CD4-positive, alpha-beta T cell treated with Interleukin-12 subunit alpha and Interleukin-12 subunit beta, for 1 hour (primary cell): ENCODE results near the gene PANK3.
"Not testable (repeated sequence)": the region's sequence is repeated elsewhere in the genome, so short reads cannot be mapped to it uniquely, and the experiment has no call there.

ENCODE experiments used
- DNase-seq: peaks from one replicate; pipeline ENCODE4 v3.0.0-alpha.2; 2020

Gene PANK3

DNA sequence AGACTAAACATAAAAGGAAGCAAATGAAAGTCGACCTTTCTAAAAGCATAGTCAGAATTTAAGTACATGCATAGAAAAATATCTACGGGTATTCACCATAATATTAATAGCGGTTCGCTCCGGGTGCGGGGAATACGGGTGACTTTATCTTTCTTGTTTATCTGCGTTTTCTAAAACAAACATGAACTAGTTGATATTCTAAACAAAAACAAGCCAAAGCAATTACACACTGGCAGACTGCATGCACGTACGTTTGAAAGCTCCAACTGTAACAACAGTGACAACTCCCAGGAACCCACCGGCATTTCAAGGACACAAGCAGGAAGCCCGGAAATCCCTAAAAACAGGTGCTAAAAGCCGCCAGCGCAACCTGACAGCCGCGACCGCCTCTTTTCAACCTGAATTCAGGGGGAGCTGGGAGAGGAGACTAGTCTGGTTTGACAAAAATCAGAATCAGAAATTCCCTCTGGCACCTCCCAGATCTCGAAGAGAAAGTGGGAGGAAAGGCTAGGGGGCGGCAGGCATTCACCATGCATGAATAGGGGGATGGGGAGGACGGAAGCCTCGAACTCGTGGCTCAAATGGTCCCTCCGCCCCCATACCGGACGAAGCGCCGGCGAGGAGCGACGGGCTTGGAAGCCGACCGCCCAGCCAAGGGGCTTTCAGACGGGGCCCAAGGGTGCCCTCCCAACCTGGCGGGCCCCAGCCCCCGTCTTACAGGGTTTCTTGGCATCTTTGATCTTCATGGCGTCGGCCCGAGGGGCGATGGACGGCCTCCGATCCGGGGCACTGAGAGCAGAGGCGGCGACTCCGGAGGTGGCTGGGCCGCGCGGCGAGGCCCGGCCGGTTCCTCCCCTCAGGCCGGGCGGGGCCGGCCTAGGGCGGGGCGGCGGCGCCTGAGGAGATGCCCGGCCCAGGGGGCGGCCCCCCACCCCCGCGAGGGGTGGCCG lies at the start of gene PANK3:
PANK3 (minus strand) TSS at position 831 of the 950 bp plus-strand sequence; CDS start at position 746, 85 bp downstream.
- DNase-seq, result no peak

DNA sequence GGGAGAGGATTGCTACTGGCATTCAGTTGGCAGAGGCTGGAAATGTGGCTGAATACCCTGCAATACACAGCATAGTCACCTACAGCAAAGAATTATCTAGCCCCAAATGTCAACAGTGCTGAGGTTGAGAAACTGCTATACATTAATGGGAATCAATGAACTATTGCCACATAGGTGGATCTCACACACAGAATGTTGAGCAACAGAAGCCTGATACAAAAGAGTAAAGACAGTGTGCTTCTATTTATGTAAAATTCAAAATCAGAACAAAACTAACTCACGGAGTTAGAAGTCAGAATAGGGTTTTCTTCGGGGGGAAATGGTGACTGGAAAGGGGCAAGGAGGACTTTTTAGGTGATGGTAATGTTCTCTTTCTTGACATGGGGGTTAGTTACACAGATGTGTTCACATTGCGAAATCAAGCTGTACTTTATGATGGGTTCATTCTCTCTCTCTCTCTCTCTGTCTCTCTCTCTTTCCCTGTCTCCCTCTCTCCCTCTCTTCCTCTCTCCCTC lies 45.7 kb upstream of the PANK3 start:
- no peak for DNase-seq

DNA sequence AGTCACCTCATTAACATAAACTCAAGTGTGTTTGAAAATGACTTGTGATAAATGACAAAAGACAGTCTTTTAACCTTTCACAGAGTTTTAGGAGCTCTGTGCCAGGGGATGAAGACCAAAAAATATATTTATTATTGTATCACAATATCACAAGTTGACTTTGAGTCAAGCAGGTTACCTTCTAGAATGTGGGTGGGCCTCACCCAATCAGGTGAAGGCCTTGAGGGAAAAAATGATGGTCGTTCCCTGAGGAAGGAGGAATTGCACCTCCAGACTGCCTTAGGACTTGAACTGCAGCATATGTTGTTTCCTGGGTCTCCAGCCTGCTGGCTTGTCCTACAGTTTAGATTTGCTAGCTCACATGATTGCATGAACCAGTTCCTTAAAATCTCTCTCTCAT lies 41.6 kb upstream of the PANK3 start:
- DNase-seq, result no peak

DNA sequence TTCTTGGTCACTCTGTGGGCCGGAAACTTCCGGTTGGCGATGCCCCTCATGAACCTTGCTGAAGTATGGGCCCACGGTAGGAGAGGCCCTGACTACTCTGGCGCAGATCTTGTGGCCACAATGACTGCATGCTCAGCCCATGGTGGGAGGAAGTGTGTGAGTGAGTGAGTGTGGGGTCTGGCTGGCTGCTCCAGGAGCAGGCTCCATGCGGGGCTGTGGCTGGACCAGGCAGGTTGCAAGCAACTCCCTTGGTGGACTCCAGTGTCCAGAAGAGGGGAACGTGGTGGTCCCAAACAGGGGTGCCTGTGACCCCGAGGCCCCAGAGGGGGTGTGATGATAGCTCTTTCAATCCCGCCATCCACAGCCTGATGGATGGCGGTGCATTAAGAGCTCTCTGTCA lies 35.5 kb upstream of the PANK3 start:
- DNase-seq, result no peak

DNA sequence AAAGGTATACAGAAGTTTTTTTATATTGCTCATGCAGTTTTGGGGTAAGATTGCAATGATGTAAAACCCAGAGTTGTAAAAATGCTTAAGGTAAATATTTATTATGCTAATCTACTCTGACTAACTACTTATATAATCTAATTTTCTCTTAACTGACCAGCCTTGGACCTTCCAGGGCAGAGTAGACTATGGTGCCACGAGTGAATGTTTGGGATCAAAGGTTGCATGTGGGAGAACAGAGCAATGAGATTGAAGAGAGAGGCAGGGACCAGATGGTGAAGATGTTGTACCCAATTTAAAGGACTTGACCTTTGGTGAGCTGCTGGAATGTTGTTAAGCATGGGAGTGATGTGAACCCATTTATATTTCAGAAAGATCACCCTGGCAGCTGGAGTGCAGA lies 34.8 kb upstream of the PANK3 start:
- no peak for DNase-seq

DNA sequence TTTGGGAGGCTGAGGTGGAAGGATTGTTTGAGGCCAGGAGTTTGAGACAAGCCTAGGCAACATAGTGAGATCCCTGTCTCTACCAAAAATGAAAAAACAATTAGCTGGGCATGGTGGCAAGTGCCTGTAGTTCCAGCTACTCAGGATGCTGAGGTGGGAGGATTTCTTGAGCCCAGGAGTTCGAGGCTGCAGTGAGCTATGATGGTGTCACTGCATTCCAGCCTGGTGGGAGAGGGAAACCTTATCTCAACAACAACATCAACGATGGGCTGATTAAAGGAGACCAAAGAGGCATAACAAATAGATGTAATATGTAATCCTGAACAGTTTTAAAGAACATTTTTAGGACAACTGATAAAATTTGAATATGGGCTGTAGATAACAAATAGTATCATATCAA lies 34.2 kb upstream of the PANK3 start:
- DNase-seq, result no peak

DNA sequence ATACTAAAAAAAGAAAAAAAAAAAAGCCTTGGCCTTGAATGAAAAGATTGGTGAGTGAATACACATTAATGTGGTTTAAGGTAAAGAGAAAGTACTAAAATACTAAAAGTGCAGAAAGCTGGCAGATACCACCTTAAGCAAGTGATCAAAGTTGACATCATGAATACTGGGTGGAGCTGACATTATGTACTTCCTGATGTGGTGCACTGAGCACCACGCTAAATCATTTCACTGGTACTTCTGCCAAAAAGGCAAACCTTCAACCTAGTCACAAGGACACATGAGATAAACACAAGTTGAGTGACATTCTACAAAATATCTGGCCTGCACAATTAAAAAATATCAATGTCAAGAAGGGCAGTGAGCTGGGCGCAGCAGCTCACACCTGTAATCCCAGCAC lies 33.8 kb upstream of the PANK3 start:
- peak; percentile 60 for DNase-seq

DNA sequence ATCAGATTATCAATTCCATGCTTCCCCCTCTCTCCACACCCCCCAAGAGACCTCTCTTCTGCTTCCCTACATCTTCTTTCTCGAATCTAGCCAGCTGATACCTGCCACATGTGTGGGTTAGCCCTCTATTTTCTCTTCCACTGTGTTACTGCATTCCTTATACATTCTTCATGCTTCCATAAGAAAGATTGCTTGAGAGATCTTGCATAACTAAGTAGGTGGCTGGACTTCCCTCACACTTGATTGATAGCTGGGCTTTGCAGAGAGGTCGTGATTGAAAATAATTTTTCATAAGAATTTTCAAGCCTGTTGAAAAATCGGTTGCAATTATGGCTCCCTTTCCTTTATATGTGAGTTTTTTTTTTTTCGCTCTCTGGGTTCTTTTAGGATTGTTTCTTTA lies 33.0 kb upstream of the PANK3 start:
- DNase-seq, result no peak

DNA sequence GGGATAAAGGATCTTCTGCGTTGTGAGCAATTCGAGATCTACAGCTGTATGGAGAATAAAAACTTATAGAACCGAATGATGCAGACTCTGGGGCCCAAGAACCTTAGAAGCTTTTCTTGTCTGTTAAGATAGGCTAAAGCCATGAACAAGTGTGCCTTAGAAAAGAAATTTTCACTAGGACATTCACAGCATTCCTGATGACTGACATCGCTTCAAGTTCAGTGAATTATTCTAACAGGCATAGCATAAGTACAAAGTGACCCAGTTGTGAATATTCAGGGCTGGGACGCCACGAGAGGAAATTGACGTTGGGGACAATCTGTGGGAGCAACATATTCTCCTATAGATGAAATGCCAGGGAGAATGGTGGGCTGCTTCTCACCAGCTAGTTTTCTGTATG lies 32.0 kb upstream of the PANK3 start:
- no peak for DNase-seq

DNA sequence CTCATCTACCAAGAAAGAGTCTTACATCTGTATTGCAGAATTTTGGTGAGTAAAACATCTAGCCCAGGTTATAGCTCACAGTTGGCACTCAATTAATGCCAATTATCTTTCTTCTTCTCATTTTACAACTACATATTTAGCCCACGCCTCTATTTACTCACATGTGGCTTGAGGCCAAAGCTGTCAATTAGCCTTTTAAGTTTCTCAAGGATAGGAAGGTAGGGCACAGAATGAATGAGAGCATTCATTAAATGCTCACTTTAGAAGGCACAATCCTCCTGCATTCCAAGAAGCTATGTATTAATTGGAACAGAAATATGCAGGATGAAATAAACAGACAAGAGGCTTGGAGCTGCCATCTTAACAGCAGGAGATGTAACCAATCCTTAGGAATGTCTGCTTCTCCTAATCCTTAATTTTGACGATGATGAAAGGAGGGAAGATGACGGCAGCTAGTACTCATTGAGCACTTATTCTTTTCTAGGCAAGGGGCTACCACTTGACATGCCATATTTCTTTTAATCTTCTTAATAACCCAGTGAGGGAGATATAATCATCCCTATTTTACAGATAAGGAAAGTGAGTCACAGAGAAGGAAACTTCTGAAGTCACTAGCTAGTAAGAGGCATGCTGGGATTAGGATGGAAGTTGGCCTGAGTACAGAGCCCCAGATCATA lies 30.8 kb upstream of the PANK3 start:
- DNase-seq, result no peak

DNA sequence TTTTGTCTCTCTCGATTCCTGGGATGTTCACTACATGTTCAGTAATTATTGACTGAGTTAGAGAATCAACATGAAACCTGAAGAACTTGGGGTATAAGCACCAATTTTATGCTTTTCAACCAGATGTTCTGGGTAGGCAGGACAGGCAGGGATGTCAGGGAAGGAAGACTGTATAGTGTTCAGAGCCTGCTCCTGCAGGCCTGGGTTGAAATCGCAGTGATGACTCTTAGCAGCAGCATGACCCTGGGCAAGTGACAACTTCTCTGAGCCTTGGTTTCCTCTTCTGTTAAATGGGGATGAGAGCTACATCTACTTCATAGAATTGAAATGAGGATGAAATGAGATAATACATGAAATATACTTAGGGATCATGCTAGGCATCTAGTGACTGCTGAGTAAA lies 29.7 kb upstream of the PANK3 start:
- DNase-seq, result no peak

DNA sequence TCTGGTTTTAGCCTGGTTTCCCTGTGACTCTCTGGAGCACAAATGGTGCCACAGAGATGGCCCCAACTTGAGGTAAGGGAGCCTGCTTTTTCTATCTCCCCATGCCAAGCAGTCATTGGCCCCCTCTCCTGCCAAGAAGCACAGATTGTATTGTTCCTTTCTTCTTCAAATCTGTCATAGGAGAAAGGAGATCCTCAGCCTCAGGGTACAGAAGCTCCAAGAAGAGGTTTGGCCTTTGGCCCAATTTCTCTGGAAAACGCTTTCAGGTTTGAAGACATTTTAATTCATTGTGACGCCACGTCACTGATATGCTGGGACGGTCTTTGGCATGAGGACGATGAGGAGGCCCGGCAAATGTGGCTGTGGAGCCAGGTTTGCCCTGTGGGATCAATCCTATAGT lies 29.2 kb upstream of the PANK3 start:
- DNase-seq, result no peak

DNA sequence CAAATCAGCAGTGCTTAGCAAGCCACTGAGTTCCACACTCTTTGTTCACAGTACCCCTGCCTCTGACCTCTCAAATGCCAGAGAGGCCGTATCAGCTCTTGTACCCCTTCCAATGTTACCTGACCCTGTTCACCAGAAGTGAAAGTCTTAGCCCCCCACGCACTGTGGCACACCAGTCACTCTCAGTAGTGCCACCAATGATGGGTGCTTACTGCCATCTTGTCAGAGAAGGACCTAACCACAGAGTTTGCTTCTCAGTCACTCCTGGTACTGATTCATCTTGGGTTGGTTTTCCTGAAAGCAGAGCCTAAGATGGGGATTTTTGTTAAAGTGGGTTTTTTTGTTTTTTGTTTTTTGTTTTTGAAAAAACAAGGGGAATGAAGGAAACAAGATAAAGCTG lies 28.8 kb upstream of the PANK3 start:
- no peak for DNase-seq

DNA sequence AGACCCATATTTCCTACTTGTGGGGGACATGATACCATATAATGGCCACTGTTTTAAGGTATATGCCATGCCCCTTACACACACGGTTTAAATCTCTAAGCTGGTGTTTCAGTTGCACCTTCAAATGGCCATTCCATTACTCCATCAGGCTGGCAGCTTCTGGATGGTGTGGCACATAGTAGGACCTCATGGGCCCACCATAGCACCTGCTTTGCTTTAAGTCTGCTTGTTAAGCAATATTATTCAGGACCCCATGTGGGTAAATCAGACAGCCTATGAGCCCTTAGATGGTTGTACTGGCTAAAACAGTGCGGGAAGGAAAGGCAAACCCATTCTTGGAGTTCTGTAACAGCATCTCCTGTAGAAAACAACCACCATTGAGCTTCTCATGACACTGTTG lies 27.4 kb upstream of the PANK3 start:
- no peak for DNase-seq

DNA sequence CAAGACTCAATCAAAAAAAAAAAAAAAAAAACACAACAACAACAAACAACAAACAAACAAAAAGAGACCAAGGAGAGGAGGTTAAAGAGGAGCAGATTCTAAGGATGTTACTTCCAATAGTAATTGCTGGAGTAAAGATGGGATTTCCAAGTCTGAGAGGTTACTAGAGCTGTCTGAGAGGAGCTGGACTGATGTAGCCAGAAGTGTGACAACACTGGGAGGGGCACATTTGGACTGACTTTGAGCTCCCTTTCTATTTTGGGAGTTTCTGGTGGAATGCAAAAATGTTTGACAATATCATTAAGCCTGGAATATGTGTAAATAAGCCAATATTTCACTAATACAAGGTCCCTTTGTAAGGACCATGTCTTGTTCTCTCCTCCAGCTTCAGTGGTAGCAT lies 25.3 kb upstream of the PANK3 start:
- DNase-seq, result no peak

DNA sequence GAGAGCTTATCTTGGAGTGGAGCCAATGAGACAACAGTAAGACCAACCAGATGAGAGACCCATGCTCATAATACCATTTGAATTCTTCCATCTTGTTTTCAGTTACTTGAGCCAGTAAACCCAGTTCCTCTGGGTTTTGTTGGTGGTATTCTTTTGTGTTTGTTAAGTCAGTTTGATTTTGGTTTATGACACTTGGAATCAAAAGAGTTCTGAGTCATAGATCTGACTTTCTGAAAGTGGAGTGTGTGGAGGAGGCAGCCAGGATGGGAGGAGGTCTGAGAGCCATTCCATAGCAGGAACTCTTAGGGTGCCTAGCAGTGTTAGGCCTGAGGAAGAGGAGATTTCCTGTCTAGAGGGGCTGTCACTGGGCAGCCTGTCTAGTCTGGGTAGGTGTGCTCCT lies 24.6 kb upstream of the PANK3 start:
- DNase-seq, result no peak

DNA sequence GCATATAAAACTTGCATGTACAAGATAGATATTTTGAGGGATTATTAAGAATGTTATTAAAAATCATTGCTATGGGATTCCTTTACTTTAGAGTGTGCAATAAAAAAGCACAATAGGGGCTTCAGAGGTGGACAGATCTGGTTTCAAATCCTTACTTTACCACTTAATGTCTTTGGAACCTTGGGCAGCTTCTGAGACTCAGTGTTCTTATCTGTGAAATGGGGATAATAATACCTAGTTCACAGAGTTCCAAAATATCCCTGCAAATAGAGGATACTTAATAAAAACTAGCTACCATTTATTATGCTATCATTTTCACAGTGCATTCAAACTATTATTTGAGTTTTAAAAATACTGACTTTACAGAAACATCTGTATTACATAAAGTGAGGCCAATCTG lies 23.3 kb upstream of the PANK3 start:
- DNase-seq, result no peak

DNA sequence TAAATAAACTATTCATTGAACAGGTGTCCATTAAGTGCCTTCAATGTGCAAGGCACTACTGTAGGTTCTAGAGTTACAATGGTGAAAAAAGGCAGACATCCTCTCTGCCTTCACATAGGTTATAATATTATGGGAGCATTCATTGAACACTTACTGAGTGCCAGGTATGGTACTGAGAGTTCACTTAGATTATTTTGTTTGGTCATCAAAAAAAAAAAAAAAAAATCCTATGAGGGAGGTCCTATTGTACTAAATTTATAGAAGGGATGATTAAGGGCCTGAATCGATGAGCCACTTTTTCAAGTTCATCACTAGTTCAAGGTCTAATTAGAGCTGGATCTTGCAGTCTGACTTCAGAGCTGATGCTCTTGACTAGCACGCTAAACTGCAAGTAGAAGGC lies 22.8 kb upstream of the PANK3 start:
- DNase-seq, result no peak

DNA sequence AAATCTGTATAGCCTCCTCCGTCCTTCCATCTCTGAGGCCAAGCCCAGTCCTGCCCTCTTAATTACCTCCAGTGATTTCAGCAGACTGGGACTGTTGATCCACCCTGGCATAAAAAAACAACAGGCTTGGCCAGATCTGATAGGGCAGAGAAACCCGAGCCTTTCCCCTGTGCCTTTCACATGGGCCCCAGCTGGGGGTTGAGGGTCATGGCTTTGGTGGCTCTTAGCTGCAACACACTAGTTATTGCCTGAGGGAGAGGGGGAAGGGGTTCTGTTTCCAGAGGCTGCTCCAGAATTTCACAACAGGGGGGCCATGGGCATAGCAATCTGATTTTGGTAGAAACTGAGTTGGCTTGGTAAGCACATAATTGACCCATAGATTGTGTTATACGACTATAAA lies 21.2 kb upstream of the PANK3 start:
- DNase-seq, result no peak

DNA sequence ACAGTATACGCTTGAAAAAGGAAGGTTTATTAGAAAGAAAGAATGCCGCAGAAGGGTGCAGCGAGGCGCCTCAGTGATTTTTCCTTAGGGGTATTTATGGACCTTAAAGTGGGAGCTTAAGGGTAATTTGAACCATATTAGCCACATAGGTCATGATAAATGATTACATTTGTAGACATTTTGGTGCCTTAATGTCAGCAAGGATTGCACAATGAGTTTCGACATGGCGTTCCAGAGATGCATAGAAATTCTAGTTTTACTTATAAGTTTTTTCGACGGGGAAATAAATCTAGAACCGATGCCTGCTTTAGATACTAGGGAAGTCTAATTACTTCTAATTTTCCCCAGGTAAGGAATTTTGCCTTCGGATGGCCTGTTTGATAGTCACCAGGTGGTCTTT lies 20.7 kb upstream of the PANK3 start:
- no peak for DNase-seq

DNA sequence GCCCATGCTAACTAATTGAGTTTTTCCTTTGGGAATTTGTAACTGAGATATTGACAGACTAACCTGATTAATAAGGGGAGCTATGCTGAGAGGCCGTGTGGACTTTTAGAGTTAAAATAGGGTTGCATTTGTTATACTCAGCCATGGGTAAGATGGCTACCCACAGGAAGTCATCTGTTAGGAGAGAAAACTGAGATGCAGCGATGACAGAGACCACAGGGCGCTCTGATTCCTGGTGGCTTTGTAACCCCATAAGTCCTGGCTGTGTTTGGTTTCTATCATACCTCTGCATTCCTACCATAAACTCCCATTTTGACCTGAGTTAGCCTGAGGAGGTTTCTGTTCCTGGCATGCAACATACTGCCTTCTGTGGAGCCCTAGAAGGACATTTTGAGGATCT lies 19.5 kb upstream of the PANK3 start:
- DNase-seq, result no peak

DNA sequence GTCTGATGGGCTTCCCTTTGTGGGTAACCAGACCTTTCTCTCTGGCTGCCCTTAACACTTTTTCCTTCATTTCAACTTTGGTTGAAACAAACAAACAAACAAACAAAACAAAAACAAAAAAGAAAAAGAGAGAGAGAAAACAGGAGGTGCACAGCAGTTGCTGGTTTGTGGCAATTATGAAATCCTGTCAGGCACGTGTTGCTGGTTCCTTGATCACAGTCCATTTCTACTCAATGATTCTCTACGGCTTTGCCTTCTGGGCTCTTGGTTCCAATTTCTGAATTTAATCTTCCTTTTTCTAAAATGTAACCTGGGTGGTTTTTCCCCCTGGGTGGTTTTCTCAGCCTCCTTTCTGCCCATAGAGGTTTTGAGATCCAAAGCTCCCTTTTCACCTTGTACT lies 17.8 kb upstream of the PANK3 start:
- DNase-seq, result no peak

DNA sequence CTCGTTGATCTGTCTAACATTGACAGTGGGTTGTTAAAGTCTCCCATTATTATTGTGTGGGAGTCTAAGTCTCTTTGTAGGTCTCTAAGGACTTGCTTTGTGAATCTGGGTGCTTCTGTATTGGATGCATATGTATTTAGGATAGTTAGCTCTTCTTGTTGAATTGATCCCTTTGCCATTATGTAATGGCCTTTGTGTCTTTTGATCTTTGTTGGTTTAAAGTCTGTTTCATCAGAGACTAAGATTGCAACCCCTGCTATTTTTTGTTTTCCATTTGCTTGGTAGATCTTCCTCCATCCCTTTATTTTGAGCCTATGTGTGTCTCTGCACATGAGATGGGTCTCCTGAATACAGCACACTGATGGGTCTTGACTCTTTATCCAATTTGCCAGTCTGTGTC lies 17.0 kb upstream of the PANK3 start:
- not testable (repeated sequence) for DNase-seq

DNA sequence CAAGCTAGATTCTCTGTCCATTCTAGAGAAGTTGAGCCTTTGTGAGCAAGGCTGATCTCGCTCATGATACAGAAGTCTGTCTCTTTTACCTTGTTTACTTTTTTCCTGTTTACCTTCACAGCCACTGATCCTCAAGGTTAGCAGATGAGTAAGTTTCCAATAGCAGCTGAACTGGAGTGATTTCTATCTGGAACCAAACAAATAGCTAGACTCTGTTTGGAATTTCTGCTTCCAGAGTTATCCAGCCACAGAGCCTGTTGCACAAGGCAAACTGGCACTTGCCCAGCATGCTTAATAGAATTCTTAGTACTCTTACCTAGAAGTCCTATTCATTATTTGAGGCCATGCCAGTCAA lies 12.8 kb upstream of the PANK3 start:
- DNase-seq, result no peak
